ENCODE measurements around the gene AMZ2.
"Not testable (repeated sequence)": the region's sequence is repeated elsewhere in the genome, so short reads cannot be mapped to it uniquely, and the experiment has no call there.

AMZ2 gene

DNA sequence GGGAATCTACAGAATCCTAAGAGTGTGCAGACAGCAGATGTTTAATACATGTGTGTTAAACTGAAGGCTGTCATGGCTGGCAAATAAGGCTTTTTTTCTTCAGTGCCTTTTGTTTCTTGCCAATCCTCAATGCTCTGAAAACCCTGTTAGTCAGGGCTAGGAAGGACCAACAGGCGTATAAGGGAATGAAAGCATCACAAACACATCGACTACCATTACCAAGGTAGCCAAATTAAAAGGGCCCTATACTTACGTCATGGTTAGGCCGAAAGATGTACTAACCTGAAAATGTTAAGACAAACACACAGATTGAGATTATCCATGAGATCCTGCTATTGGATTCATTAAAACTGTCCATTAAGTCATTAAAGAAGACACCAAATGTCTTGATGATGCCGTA, 30.0 kb downstream of the AMZ2 start:
- H3K4me2 ChIP-seq, result no peak overlapping the region
- H3K4me1 ChIP-seq (ENCODE audit: low read depth, poor library complexity, severe bottlenecking), result no peaks in the 10 kb centered on the region
- no peak overlapping the region for H3K27ac ChIP-seq
- no peak overlapping the region for H3K9ac ChIP-seq
- TF ChIP-seq CTCF (conservative IDR thresholded peaks at IDR 0.05; ENCODE audit: low read depth, low read length), result no peak
- no peaks in the 10 kb centered on the region for H3K79me2 ChIP-seq (ENCODE audit: insufficient read depth, low read depth)
- H3K27me3 ChIP-seq (ENCODE audit: insufficient read depth, low read depth), result no peaks in the 10 kb centered on the region
- H4K20me1 ChIP-seq (ENCODE audit: insufficient read depth), result no peaks in the 10 kb centered on the region
- H3K36me3 ChIP-seq (ENCODE audit: insufficient read depth), result no peaks in the 10 kb centered on the region
- no peak overlapping the region for H2AFZ ChIP-seq (ENCODE audit: low read depth)
- H3K4me3 ChIP-seq (IDR thresholded peaks at IDR 0.05; ENCODE audit: insufficient read depth, low read depth, low read length), result no peak overlapping the region

- H3K27me3 ChIP-seq (ENCODE audit: insufficient read depth, low read depth); H3K27ac ChIP-seq; H3K4me1 ChIP-seq (ENCODE audit: low read depth, poor library complexity, severe bottlenecking); H3K36me3 ChIP-seq (ENCODE audit: insufficient read depth); H3K9ac ChIP-seq; H3K4me2 ChIP-seq; H4K20me1 ChIP-seq (ENCODE audit: insufficient read depth); H3K4me3 ChIP-seq (IDR thresholded peaks at IDR 0.05; ENCODE audit: insufficient read depth, low read depth, low read length); H2AFZ ChIP-seq (ENCODE audit: low read depth); H3K79me2 ChIP-seq (ENCODE audit: insufficient read depth, low read depth): not testable (repeated sequence)
Measured at GRCh38 chr17:68281965-68282364, 34.1 kb downstream of the AMZ2 start.

GRCh38 chr17:68288375-68288774, 40.5 kb downstream of the AMZ2 start:
- no peaks in the 10 kb centered on the region for H3K36me3 ChIP-seq (ENCODE audit: insufficient read depth)
- H3K4me1 ChIP-seq (ENCODE audit: low read depth, poor library complexity, severe bottlenecking), result peaks cover 13% of the 10 kb centered on the region
- no peak overlapping the region for H3K4me2 ChIP-seq
- no peak for TF ChIP-seq CTCF (conservative IDR thresholded peaks at IDR 0.05; ENCODE audit: low read depth, low read length)
- H3K9ac ChIP-seq, result no peak overlapping the region
- no peak overlapping the region for H2AFZ ChIP-seq (ENCODE audit: low read depth)
- no peak overlapping the region for H3K27ac ChIP-seq
- no peaks in the 10 kb centered on the region for H3K79me2 ChIP-seq (ENCODE audit: insufficient read depth, low read depth)
- no peaks in the 10 kb centered on the region for H4K20me1 ChIP-seq (ENCODE audit: insufficient read depth)
- H3K27me3 ChIP-seq (ENCODE audit: insufficient read depth, low read depth), result no peaks in the 10 kb centered on the region
- no peak overlapping the region for H3K4me3 ChIP-seq (IDR thresholded peaks at IDR 0.05; ENCODE audit: insufficient read depth, low read depth, low read length)

DNA sequence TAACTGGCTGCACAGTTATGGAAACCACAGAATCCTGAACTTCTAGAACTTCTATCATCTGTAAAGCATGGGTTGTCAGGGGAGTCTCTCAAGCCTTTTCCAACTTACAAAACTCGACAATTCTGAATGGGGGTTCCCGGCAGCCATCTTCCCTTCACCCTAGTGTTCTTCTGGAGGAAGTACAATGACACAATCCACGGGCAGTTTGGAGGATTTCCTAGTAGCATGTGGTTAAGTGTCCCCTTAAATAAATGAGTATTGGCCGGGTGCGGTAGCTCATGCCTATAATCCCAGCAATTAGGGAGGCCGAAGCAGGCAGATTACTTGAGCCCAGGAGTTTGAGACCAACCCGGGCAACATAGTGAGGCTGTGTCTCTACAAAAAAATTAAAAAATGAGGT, 41.0 kb downstream of the AMZ2 start:
- peaks cover 17% of the 10 kb centered on the region for H3K4me1 ChIP-seq (ENCODE audit: low read depth, poor library complexity, severe bottlenecking)
- TF ChIP-seq CTCF (conservative IDR thresholded peaks at IDR 0.05; ENCODE audit: low read depth, low read length), result 0 out of 2 replicates have a peak, but pooled peaks have one; percentile 14
- H4K20me1 ChIP-seq (ENCODE audit: insufficient read depth), result no peaks in the 10 kb centered on the region
- no peak overlapping the region for H3K4me3 ChIP-seq (IDR thresholded peaks at IDR 0.05; ENCODE audit: insufficient read depth, low read depth, low read length)
- H3K27me3 ChIP-seq (ENCODE audit: insufficient read depth, low read depth), result no peaks in the 10 kb centered on the region
- H3K79me2 ChIP-seq (ENCODE audit: insufficient read depth, low read depth), result no peaks in the 10 kb centered on the region; the same call in 1 of the 2 replicates
- no peak overlapping the region for H3K4me2 ChIP-seq
- H3K9ac ChIP-seq, result no peak overlapping the region
- H3K27ac ChIP-seq, result no peak overlapping the region
- no peak overlapping the region for H2AFZ ChIP-seq (ENCODE audit: low read depth)
- no peaks in the 10 kb centered on the region for H3K36me3 ChIP-seq (ENCODE audit: insufficient read depth)

DNA sequence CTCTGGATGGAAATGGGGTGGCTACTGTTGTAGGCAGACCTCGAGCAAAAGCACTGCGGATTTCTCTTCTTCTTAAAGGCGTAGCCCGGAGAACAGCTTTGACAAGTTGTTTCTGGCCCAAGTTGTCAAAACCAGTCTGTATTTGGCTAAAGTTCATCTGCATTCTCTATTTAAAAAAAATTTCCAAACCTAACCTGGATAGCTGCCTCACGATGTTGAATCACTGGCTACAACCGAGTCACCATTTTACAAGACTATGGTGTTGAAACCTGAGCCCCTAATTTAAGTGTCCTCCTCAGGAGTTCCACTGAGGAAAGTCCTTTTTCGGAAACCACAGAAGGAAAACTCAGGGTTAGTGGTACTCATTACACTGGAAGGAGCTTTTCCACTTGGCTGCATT, 41.6 kb downstream of the AMZ2 start:
- H3K27me3 ChIP-seq (ENCODE audit: insufficient read depth, low read depth), result no peaks in the 10 kb centered on the region
- peak overlapping the region; percentile 72; the same call in 1 of the 2 replicates for H3K4me2 ChIP-seq
- no peak overlapping the region for H3K4me3 ChIP-seq (IDR thresholded peaks at IDR 0.05; ENCODE audit: insufficient read depth, low read depth, low read length)
- H3K36me3 ChIP-seq (ENCODE audit: insufficient read depth), result no peaks in the 10 kb centered on the region
- no peaks in the 10 kb centered on the region for H4K20me1 ChIP-seq (ENCODE audit: insufficient read depth)
- no peak overlapping the region for H3K27ac ChIP-seq
- H3K4me1 ChIP-seq (ENCODE audit: low read depth, poor library complexity, severe bottlenecking), result peaks cover 20% of the 10 kb centered on the region
- TF ChIP-seq CTCF (conservative IDR thresholded peaks at IDR 0.05; ENCODE audit: low read depth, low read length), result no peak
- no peak overlapping the region for H3K9ac ChIP-seq
- no peaks in the 10 kb centered on the region; the same call in 1 of the 2 replicates for H3K79me2 ChIP-seq (ENCODE audit: insufficient read depth, low read depth)
- no peak overlapping the region for H2AFZ ChIP-seq (ENCODE audit: low read depth)

Data from KMS-11 (cell line).